WI38 (cell line): ENCODE measurements around the gene CBL.

ENCODE experiments used
- H3K4me3 ChIP-seq: 2 replicates; pipeline ENCODE4 v1.5.1; 2011; ENCODE audit warnings: low read depth, mild to moderate bottlenecking, control low read depth, low read length
- CTCF ChIP-seq: IDR thresholded peaks from 2 replicates; pipeline ENCODE4 v1.5.1; 2012; ENCODE audit warnings: low read depth, mild to moderate bottlenecking, control low read depth, low read length

The CBL gene

GRCh38 chr11:119330237-119330636 is 124.1 kb downstream of the CBL start:
- no peak for TF ChIP-seq CTCF
- H3K4me3 ChIP-seq, result no peak overlapping the region

GRCh38 chr11:119332111-119332765 is 126.1 kb downstream of the CBL start:
- no peak overlapping the region for H3K4me3 ChIP-seq
- TF ChIP-seq CTCF, result no peak

- TF ChIP-seq CTCF, result no peak
- peak within 1 kb of the TSS; percentile 89 for H3K4me3 ChIP-seq
Observed at GRCh38 chr11:119334174-119334930, 128.2 kb downstream of the CBL start, which contains the start of gene RNF26. Gene RNF26 (plus strand): TSS chr11:119334527. CDS start chr11:119335123, 596 bp downstream.

- peak overlapping the region; percentile 89 for H3K4me3 ChIP-seq
- TF ChIP-seq CTCF, result no peak
Observed at GRCh38 chr11:119335091-119335654, 129.0 kb downstream of the CBL start.

GRCh38 chr11:119335655-119336543 is 129.8 kb downstream of the CBL start:
- H3K4me3 ChIP-seq, result 0 out of 2 replicates have a peak overlapping the region, but pooled peaks have one; percentile 89
- TF ChIP-seq CTCF, result no peak

GRCh38 chr11:119336744-119337469 is 130.8 kb downstream of the CBL start:
- no peak for TF ChIP-seq CTCF
- H3K4me3 ChIP-seq, result peak overlapping the region; percentile 64
